ENCODE measurements around the gene MISP. TPM values are rescaled to one million over a fixed set of nuclear protein-coding genes. Genes with fewer than 3 reads are reported as not detected.

MISP gene
- total RNA-seq, 1 experiment from 2014 or later, result 5.8 TPM

DNA sequence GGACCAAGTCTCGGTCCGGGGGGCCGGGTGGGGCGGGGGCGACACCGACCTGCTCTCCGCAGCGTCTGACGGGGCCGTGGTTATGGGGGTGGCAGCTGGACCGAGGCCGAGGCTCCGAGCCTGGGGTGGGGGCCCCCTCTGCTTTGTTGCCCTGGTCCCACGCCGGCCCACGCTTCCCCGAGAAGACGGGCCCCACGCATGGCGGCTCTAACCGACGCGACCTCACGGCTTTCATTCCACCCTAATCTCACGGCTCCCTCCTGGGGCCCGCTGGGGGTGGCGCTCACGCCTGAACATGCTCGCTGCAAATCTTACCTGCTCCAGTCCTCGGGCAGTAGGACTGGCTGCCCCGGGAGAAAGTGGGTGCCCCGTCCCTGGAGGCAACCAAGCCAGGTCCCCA, 14.8 kb upstream of the MISP start:
- no peak for DNase-seq (ENCODE audit: low read depth, low spot score)
- POLR2A ChIA-PET, result no interaction called here
- in situ Hi-C loops (cut with HindIII; ENCODE audit: low pct_unique_long_range_greater_than_20kb, low sequenced_read_pairs), result no loop called here
- ATAC-seq, result no peak
- Histone ChIP-seq H3K4me3 (ENCODE audit: low read depth in 2 of 2, low read length in 2 of 2) (no peak overlapping the region), H3K4me1 (ENCODE audit: control insufficient read depth, insufficient read depth, low read length) (no peaks in the 10 kb centered on the region), H3K36me3 (ENCODE audit: control insufficient read depth, insufficient read depth, low read length) (no peaks in the 10 kb centered on the region), H3K27ac (ENCODE audit: low read length) (no peak overlapping the region), H3K27me3 (ENCODE audit: control insufficient read depth, insufficient read depth, low read length) (no peaks in the 10 kb centered on the region), H3K9me3 (ENCODE audit: control insufficient read depth, insufficient read depth, low read depth, low read length) (no peaks in the 10 kb centered on the region)
- TF ChIP-seq POLR2AphosphoS5 (IDR thresholded peaks at IDR 0.05; ENCODE audit: low read depth, low read length), result no peak
- no peak for TF ChIP-seq SIN3A (IDR thresholded peaks at IDR 0.05; ENCODE audit: borderline replicate concordance, insufficient read depth, low read depth, low read length)
- TF ChIP-seq, protein P1, sequence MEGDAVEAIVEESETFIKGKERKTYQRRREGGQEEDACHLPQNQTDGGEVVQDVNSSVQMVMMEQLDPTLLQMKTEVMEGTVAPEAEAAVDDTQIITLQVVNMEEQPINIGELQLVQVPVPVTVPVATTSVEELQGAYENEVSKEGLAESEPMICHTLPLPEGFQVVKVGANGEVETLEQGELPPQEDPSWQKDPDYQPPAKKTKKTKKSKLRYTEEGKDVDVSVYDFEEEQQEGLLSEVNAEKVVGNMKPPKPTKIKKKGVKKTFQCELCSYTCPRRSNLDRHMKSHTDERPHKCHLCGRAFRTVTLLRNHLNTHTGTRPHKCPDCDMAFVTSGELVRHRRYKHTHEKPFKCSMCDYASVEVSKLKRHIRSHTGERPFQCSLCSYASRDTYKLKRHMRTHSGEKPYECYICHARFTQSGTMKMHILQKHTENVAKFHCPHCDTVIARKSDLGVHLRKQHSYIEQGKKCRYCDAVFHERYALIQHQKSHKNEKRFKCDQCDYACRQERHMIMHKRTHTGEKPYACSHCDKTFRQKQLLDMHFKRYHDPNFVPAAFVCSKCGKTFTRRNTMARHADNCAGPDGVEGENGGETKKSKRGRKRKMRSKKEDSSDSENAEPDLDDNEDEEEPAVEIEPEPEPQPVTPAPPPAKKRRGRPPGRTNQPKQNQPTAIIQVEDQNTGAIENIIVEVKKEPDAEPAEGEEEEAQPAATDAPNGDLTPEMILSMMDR (IDR thresholded peaks at IDR 0.05), result no peak
- TF ChIP-seq, protein P2, sequence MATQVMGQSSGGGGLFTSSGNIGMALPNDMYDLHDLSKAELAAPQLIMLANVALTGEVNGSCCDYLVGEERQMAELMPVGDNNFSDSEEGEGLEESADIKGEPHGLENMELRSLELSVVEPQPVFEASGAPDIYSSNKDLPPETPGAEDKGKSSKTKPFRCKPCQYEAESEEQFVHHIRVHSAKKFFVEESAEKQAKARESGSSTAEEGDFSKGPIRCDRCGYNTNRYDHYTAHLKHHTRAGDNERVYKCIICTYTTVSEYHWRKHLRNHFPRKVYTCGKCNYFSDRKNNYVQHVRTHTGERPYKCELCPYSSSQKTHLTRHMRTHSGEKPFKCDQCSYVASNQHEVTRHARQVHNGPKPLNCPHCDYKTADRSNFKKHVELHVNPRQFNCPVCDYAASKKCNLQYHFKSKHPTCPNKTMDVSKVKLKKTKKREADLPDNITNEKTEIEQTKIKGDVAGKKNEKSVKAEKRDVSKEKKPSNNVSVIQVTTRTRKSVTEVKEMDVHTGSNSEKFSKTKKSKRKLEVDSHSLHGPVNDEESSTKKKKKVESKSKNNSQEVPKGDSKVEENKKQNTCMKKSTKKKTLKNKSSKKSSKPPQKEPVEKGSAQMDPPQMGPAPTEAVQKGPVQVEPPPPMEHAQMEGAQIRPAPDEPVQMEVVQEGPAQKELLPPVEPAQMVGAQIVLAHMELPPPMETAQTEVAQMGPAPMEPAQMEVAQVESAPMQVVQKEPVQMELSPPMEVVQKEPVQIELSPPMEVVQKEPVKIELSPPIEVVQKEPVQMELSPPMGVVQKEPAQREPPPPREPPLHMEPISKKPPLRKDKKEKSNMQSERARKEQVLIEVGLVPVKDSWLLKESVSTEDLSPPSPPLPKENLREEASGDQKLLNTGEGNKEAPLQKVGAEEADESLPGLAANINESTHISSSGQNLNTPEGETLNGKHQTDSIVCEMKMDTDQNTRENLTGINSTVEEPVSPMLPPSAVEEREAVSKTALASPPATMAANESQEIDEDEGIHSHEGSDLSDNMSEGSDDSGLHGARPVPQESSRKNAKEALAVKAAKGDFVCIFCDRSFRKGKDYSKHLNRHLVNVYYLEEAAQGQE (IDR thresholded peaks at IDR 0.05; ENCODE audit: insufficient read depth in 1 of 2, low read depth in 2 of 2, low read length in 1 of 2), result no peak
- no peak for TF ChIP-seq TCF7L2 (IDR thresholded peaks at IDR 0.05; ENCODE audit: low read depth, low read length)
- CTCF ChIA-PET, result no interaction called here
- intact Hi-C loops (cut with micrococcal nuclease; ENCODE audit: unreplicated experiment), result no loop called here
- BruUV-seq (replicated peaks), result no TSS peak

DNA sequence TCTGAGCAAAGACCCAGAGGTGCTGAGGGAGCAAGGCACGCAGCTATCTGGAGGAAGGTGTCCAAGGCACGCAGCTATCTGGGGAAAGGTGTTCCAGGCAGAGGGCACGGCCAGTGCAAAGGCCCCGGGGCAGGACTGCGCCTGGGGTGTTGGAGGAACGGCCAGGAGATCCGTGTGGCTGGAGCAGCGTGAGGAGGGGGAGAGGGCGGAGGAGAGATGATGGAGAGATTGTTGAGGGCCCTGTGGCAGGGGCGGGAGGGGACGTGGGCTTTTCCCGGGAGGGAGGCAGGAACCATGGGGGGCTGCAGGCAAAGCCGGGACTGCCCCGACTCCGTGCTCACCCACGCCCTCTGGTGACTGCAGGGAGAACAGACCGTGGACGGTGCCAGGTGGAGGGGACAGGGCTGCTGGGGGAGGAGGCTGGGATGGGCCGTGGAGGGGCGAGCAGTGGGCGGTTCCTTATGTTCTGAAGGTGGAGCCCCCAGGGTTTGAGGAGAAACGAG, 13.3 kb upstream of the MISP start:
- ChIA-PET POLR2A (no interaction called here), CTCF (interaction anchor here (0.5 to 0.9 kb wide), 2 partner anchors 38 to 65 kb away, joined by 3 to 4 read pairs; no protein-coding TSS in a partner anchor)

More for the DNA sequence above, 13.3 kb upstream of the MISP start:
- ATAC-seq (peak; percentile 77), DNase-seq (ENCODE audit: low read depth, low spot score) (no peak)
- Histone ChIP-seq H3K27me3 (ENCODE audit: control insufficient read depth, insufficient read depth, low read length) (no peaks in the 10 kb centered on the region), H3K4me3 (ENCODE audit: low read depth in 2 of 2, low read length in 2 of 2) (no peak overlapping the region), H3K9me3 (ENCODE audit: control insufficient read depth, insufficient read depth, low read depth, low read length) (no peaks in the 10 kb centered on the region), H3K4me1 (ENCODE audit: control insufficient read depth, insufficient read depth, low read length) (no peaks in the 10 kb centered on the region), H3K36me3 (ENCODE audit: control insufficient read depth, insufficient read depth, low read length) (no peaks in the 10 kb centered on the region), H3K27ac (ENCODE audit: low read length) (no peak overlapping the region)
- BruUV-seq (replicated peaks), result no TSS peak
- intact Hi-C loops (cut with micrococcal nuclease; ENCODE audit: unreplicated experiment) (no loop called here), in situ Hi-C loops (cut with HindIII; ENCODE audit: low pct_unique_long_range_greater_than_20kb, low sequenced_read_pairs) (no loop called here)
- TF ChIP-seq, protein P1 (IDR thresholded peaks at IDR 0.05), result peak; percentile 82
- no peak for TF ChIP-seq SIN3A (IDR thresholded peaks at IDR 0.05; ENCODE audit: borderline replicate concordance, insufficient read depth, low read depth, low read length)

Measured in Panc1 (cell line).